ENCODE results near the gene MAP7D3. TPM values are rescaled to one million over a fixed set of nuclear protein-coding genes. Genes with fewer than 3 reads are reported as not detected.
A peak's percentile ranks its signal among the peaks of the same experiment; 100 is the strongest.

The MAP7D3 gene
- total RNA-seq, 8 experiments from 2014 or later: 2.9 to 22.9 (median 8.7) TPM

DNA sequence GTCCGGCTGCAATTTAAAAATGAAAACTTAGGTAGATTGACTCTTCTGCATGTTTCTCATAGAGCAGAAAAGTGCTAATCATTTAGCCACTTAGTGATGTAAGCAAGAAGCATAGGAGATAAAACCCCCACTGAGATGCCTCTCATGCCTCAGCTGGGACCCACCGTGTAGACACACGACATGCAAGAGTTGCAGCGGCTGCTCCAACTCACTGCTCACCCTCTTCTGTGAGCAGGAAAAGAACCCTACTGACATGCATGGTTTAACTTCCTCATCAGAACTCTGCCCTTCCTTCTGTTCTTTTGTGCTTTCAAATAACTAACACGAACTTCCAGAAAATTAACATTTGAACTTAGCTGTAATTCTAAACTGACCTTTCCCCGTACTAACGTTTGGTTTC is 41.0 kb downstream of the MAP7D3 start:
- no peak overlapping the region for H3K4me3 ChIP-seq
- 0 to 100% (median 66%) methylated on average over 1 to 7 of the region's 7 CpGs; no CpG with 5 or more reads in 4 of the 10 experiments for WGBS, 10 experiments
- ATAC-seq (replicated peaks in 6 of 8): no peak
- H3K27ac ChIP-seq: no peak overlapping the region
- in situ Hi-C loops (cut with MboI; ENCODE audit: low pct_unique_long_range_greater_than_20kb in 2 of 9, low sequenced_read_pairs in 9 of 9, unreplicated experiment in 9 of 9): loop anchor here in 1 of 9 experiments (25.0 kb wide), 1 partner anchor 173 kb away; no protein-coding TSS in a partner anchor
- H3K4me1 ChIP-seq (replicated peaks in 1 of 2): no peaks in the 10 kb centered on the region

DNA sequence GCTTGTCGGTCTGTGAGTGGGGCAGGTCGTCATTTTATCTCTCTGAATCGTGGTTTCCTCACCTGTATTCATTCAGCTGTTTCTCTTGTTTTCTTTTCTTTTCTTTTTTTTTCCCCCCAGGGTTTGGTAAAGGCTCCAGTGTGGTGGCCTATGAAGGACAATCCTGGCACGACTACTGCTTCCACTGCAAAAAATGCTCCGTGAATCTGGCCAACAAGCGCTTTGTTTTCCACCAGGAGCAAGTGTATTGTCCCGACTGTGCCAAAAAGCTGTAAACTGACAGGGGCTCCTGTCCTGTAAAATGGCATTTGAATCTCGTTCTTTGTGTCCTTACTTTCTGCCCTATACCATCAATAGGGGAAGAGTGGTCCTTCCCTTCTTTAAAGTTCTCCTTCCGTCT is 41.4 kb downstream of the MAP7D3 start:
- no peak for ATAC-seq (replicated peaks in 6 of 8)
- 31 to 100% (median 80%) methylated on average over 1 to 5 of the region's 9 CpGs; no CpG with 5 or more reads in 5 of the 10 experiments for WGBS, 10 experiments
- no peak overlapping the region for H3K27ac ChIP-seq
- H3K4me3 ChIP-seq: no peak overlapping the region
- in situ Hi-C loops (cut with MboI; ENCODE audit: low pct_unique_long_range_greater_than_20kb in 2 of 9, low sequenced_read_pairs in 9 of 9, unreplicated experiment in 9 of 9): loop anchor here in 1 of 9 experiments (25.0 kb wide), 1 partner anchor 172 kb away; no protein-coding TSS in a partner anchor
- H3K4me1 ChIP-seq (replicated peaks in 1 of 2): no peaks in the 10 kb centered on the region

DNA sequence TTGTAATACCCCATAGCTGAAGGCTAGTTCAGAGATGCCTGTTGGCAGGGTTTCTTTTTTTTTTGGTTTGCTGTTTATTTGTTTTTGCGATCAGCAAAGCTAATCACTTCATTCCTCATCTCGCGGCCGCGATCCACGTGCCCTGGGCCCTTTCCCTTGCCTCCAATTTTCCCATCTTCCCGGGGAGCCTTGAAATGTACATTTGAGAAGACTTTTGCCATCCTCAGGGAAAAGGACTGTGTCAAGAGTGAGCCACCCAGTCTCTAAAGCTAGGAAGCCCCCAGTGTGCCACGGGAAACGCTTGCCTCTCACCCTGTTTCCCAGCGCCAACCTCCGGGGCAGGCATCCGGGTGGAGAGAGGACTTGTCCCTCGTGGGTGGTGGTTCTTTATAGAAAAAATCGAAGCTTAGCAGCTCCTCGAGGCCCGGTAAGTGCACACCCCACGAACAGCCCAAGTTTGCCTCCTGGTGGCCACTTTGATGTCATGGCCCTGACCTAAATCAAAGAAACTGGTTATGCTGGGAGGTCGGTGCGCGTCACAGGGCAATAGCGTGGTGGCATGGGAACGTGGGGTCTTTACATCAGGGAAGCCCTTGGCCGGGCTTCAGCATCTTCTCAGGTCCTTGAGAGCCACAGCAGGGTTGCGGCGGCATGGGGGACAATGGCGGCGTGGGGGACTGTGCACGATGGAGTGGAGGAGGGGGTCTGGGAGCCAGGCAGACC is 42.0 kb downstream of the MAP7D3 start:
- no peak overlapping the region for H3K27ac ChIP-seq
- in situ Hi-C loops (cut with MboI; ENCODE audit: low pct_unique_long_range_greater_than_20kb in 2 of 9, low sequenced_read_pairs in 9 of 9, unreplicated experiment in 9 of 9): loop anchor here in 1 of 9 experiments (25.0 kb wide), 1 partner anchor 172 kb away; no protein-coding TSS in a partner anchor
- peak in 4 of 8 experiments; percentile 22 to 77 (median 62) for ATAC-seq (replicated peaks in 6 of 8)
- WGBS, 10 experiments: 0 to 57% methylated on average over 4 to 9 of the region's 28 CpGs; no CpG with 5 or more reads in 8 of the 10 experiments
- no peaks in the 10 kb centered on the region for H3K4me1 ChIP-seq (replicated peaks in 1 of 2)
- H3K4me3 ChIP-seq: no peak overlapping the region

DNA sequence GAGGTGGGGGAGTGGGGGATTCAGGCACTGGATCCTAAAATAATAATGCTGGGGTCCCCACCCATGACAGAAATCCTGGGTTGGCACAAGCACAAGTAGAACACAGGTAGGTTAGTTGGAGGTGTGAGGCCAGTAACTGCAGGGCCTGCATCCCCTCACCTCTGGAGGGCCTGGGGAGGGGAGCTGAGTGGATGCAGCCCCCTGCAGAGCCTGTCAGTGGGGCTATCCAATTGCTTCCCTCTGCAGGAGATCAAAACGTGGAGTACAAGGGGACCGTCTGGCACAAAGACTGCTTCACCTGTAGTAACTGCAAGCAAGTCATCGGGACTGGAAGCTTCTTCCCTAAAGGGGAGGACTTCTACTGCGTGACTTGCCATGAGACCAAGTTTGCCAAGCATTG is 43.7 kb downstream of the MAP7D3 start:
- H3K4me1 ChIP-seq (replicated peaks in 1 of 2): no peaks in the 10 kb centered on the region
- no peak overlapping the region for H3K27ac ChIP-seq
- no peak for ATAC-seq (replicated peaks in 6 of 8)
- no peak overlapping the region for H3K4me3 ChIP-seq
- in situ Hi-C loops (cut with MboI; ENCODE audit: low pct_unique_long_range_greater_than_20kb in 2 of 9, low sequenced_read_pairs in 9 of 9, unreplicated experiment in 9 of 9): loop anchor here in 1 of 9 experiments (25.0 kb wide), 1 partner anchor 170 kb away; no protein-coding TSS in a partner anchor
- WGBS, 10 experiments: 65 to 100% methylated on average over 2 to 3 of the region's 4 CpGs; no CpG with 5 or more reads in 8 of the 10 experiments

DNA sequence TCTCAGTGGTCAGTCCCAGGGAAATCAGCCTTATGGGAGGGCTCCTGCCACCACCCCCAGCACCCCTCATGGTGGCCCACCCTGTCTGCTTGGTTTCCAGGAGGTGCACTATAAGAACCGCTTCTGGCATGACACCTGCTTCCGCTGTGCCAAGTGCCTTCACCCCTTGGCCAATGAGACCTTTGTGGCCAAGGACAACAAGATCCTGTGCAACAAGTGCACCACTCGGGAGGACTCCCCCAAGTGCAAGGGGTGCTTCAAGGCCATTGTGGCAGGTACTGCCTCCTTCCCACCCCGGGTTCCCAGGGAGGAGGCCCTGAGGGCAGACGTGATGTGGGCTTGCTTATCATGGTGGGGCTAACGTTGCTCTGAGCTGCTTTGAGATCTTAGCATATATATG is 44.3 kb downstream of the MAP7D3 start:
- in situ Hi-C loops (cut with MboI; ENCODE audit: low pct_unique_long_range_greater_than_20kb in 2 of 9, low sequenced_read_pairs in 9 of 9, unreplicated experiment in 9 of 9): loop anchor here in 1 of 9 experiments (25.0 kb wide), 1 partner anchor 170 kb away; no protein-coding TSS in a partner anchor
- ATAC-seq (replicated peaks in 6 of 8): no peak
- WGBS, 10 experiments: no CpG with 5 or more reads among the region's 6 CpGs

DNA sequence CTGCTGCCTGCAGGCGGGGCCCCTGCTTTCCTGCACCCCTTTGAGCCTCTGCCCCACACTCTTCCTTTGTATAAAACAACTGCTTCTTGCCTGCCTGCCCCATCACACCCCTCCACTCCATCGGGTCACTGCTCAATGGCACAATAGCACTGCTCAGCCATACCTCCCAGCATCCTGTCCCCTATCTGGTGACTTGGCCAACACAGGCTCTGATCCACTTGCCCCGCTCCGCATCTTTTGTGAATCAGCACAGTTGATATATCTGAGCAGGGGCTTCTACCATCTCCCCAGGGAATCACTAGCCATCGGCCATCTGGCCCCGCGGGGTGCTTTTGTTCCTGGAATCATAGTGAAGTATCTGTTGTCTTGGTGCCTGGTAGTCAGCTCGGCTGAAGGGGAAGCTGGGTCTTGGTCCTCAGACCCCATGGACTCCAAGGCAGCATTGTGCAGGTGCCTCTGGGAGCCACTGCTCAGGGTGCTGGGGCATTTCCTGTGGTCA is 45.3 kb downstream of the MAP7D3 start:
- H3K4me3 ChIP-seq: no peak overlapping the region
- ATAC-seq (replicated peaks in 6 of 8): no peak
- WGBS, 10 experiments: 40 to 90% (median 70%) methylated on average over 2 of the region's 8 CpGs; no CpG with 5 or more reads in 7 of the 10 experiments
- H3K4me1 ChIP-seq (replicated peaks in 1 of 2): no peaks in the 10 kb centered on the region
- in situ Hi-C loops (cut with MboI; ENCODE audit: low pct_unique_long_range_greater_than_20kb in 2 of 9, low sequenced_read_pairs in 9 of 9, unreplicated experiment in 9 of 9): loop anchor here in 1 of 9 experiments (25.0 kb wide), 1 partner anchor 169 kb away; no protein-coding TSS in a partner anchor
- H3K27ac ChIP-seq: no peak overlapping the region

More for the DNA sequence above, 44.3 kb downstream of the MAP7D3 start:
- no peaks in the 10 kb centered on the region for H3K4me1 ChIP-seq (replicated peaks in 1 of 2)
- H3K4me3 ChIP-seq: no peak overlapping the region
- no peak overlapping the region for H3K27ac ChIP-seq

DNA sequence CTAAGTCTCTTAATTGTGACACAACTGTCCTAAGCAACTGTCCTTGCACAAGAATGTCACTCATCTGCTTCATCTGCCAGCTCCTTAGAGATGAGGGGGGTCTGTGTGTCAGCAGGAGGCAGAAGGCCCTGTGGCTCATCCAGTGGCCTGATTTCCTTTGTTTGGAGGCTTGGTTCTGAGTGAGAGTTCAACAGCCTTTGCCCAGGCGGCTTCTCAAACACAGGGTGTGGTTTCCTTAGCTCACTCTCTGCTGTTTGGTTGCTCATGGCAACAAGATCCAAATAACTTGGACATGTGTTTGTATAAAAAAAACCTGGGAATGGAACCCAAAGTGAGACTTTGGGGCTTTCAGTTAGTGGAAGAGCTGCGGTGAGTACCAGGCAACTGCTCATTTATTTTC is 46.6 kb downstream of the MAP7D3 start:
- ATAC-seq (replicated peaks in 6 of 8): peak in 4 of 8 experiments; percentile 67 to 88 (median 78)
- H3K4me3 ChIP-seq: no peak overlapping the region
- H3K27ac ChIP-seq: no peak overlapping the region
- 83 to 100% (median 83%) methylated on average over 1 of the region's 2 CpGs; no CpG with 5 or more reads in 7 of the 10 experiments for WGBS, 10 experiments
- in situ Hi-C loops (cut with MboI; ENCODE audit: low pct_unique_long_range_greater_than_20kb in 2 of 9, low sequenced_read_pairs in 9 of 9, unreplicated experiment in 9 of 9): loop anchor here in 1 of 9 experiments (25.0 kb wide), 1 partner anchor 167 kb away; no protein-coding TSS in a partner anchor
- no peaks in the 10 kb centered on the region for H3K4me1 ChIP-seq (replicated peaks in 1 of 2)

DNA sequence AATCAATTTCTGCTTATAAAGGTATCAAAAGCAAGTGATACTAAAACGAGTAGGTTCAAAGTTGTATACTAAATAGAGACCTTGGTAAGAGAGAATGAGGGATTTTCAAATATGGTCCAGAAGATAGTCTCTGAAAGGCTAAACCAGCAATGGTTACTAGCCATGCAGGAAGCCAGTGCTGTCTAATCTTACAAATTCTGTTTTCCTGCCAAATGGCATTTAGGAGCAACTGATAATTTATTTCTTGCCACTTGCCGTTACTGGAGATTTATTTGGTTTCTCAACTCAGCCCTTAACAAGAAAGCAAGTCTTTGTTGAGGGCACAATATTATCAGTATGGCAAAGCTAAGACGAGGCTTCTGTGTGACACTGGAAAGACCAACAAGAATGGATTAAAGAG is 47.2 kb downstream of the MAP7D3 start:
- no peak for ATAC-seq (replicated peaks in 6 of 8)
- whole genome bisulfite sequencing, 10 experiments: 0 to 90% (median 47%) methylated on average over 1 to 3 of the region's 3 CpGs; no CpG with 5 or more reads in 5 of the 10 experiments
- Histone ChIP-seq H3K4me1 (replicated peaks in 1 of 2) (no peaks in the 10 kb centered on the region), H3K27ac (no peak overlapping the region), H3K4me3 (no peak overlapping the region)
- in situ Hi-C loops (cut with MboI; ENCODE audit: low pct_unique_long_range_greater_than_20kb in 2 of 9, low sequenced_read_pairs in 9 of 9, unreplicated experiment in 9 of 9): loop anchor here in 1 of 9 experiments (25.0 kb wide), 1 partner anchor 167 kb away; no protein-coding TSS in a partner anchor

DNA sequence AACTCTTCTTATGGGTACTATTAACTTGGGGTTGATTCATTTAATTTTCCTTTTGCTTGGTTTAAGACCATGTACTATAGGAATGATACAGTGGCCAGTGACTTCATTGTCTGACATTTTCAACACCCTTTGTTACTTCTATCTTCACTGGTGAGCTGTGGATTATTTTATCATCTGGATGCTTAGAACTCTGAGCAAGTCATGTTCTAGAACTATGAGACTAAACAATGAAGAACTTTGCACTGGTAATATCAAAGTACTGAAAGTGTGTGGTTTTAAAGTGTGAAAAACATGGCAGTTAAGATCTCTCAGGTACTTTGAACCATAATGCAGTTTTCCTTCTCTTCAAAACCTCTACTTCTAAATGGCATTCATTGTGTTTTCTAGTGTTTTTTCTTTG is 47.8 kb downstream of the MAP7D3 start:
- Histone ChIP-seq H3K4me1 (replicated peaks in 1 of 2) (no peaks in the 10 kb centered on the region), H3K27ac (no peak overlapping the region), H3K4me3 (no peak overlapping the region)
- in situ Hi-C loops (cut with MboI; ENCODE audit: low pct_unique_long_range_greater_than_20kb in 2 of 9, low sequenced_read_pairs in 9 of 9, unreplicated experiment in 9 of 9): loop anchor here in 1 of 9 experiments (25.0 kb wide), 1 partner anchor 166 kb away; no protein-coding TSS in a partner anchor
- no peak for ATAC-seq (replicated peaks in 6 of 8)

DNA sequence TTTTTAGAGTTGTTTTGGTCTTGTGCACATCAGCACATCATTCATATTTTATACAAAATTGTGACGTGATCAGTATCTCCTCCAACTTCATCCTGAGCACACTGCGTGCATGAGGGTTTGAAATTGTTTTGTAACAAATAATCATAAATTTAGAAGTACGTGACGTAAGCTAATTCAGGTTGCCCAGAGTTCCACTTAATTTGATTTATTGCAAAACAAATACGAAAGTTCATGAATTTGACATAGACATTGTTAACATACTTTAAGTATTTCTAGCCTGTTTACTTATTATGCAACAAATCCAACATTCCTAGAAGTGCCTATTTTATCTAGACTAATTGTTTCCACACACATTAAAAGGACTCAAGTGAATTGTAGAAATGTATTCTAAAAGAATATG is 48.3 kb downstream of the MAP7D3 start:
- no peak overlapping the region for H3K4me3 ChIP-seq
- ATAC-seq (replicated peaks in 6 of 8): peak in 1 of 8 experiments; percentile 64
- no peak overlapping the region for H3K27ac ChIP-seq
- no peaks in the 10 kb centered on the region for H3K4me1 ChIP-seq (replicated peaks in 1 of 2)
- 0 to 100% (median 64%) methylated on average over 1 to 5 of the region's 5 CpGs; no CpG with 5 or more reads in 3 of the 10 experiments for WGBS, 10 experiments
- in situ Hi-C loops (cut with MboI; ENCODE audit: low pct_unique_long_range_greater_than_20kb in 2 of 9, low sequenced_read_pairs in 9 of 9, unreplicated experiment in 9 of 9): loop anchor here in 1 of 9 experiments (25.0 kb wide), 1 partner anchor 166 kb away; no protein-coding TSS in a partner anchor

DNA sequence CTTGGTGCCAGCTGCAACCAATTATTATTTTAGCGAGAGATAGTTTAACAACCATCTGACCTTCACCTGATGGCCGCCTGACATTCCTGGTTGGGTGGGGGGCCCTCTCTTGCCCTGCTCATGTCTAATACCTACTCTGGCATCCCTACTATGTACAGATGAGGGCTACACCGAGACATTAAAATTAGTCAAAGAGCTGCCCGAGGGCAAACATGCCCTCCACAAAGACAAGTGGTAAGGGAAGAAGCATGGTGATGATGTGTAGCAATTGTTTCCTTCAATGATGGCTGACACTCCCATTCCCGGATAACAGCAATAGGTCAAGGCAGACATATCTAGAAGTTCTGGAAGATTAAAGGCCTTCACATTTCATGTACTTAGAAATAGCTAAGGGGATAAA is 49.6 kb downstream of the MAP7D3 start:
- Histone ChIP-seq H3K27ac (no peak overlapping the region), H3K4me3 (no peak overlapping the region), H3K4me1 (replicated peaks in 1 of 2) (no peaks in the 10 kb centered on the region)
- ATAC-seq (replicated peaks in 6 of 8): no peak
- in situ Hi-C loops (cut with MboI; ENCODE audit: low pct_unique_long_range_greater_than_20kb in 2 of 9, low sequenced_read_pairs in 9 of 9, unreplicated experiment in 9 of 9): loop anchor here in 1 of 9 experiments (25.0 kb wide), 1 partner anchor 164 kb away; no protein-coding TSS in a partner anchor
- WGBS, 10 experiments: 47 to 95% (median 55%) methylated on average over 2 to 3 of the region's 5 CpGs; no CpG with 5 or more reads in 7 of the 10 experiments

DNA sequence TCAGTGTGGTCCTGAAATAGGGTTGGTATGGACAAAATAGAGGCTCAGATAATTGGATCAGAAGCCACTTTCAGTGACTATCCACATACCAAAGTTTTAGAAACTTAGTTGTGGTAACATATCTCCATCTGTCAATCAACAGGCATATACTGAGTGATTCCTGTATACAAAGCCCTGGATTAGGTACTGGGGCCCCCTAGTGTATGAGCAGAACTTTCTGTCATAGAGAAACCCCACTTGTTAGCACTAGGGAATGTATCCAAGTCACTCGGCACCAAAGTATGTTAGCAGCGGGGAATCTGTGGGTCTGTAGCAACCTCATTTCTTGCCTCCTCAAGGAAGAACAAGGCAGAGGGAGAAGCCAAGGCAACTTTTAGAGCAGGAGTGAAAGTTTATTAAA is 50.7 kb downstream of the MAP7D3 start:
- WGBS, 10 experiments: 73% methylated on average over 2 of the region's 2 CpGs; no CpG with 5 or more reads in 9 of the 10 experiments
- in situ Hi-C loops (cut with MboI; ENCODE audit: low pct_unique_long_range_greater_than_20kb in 2 of 9, low sequenced_read_pairs in 9 of 9, unreplicated experiment in 9 of 9): loop anchor here in 1 of 9 experiments (25.0 kb wide), 1 partner anchor 163 kb away; no protein-coding TSS in a partner anchor
- no peak overlapping the region for H3K27ac ChIP-seq
- no peak for ATAC-seq (replicated peaks in 6 of 8)
- no peaks in the 10 kb centered on the region for H3K4me1 ChIP-seq (replicated peaks in 1 of 2)
- no peak overlapping the region for H3K4me3 ChIP-seq

DNA sequence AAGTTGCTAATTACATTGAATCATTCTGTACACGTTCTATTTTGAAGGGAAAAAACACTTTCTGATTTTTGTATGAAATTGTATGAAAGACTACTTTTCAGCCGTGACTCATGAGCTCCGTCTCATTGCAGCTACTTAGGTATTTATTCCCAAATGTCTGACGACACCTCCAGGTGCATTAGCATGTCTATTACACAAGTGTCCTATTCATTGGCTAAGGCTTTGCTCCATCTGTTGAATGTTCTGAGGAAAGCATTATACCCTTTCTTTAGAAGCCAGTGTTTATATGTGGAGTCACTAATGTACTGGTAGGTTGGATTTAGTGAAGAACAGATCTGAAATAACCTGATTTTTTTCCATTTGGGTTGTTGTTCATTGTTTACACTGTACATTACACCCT is 51.8 kb downstream of the MAP7D3 start:
- in situ Hi-C loops (cut with MboI; ENCODE audit: low pct_unique_long_range_greater_than_20kb in 2 of 9, low sequenced_read_pairs in 9 of 9, unreplicated experiment in 9 of 9): no loop called here
- Histone ChIP-seq H3K4me1 (replicated peaks in 1 of 2) (no peaks in the 10 kb centered on the region), H3K27ac (no peak overlapping the region), H3K4me3 (no peak overlapping the region)
- ATAC-seq (replicated peaks in 6 of 8): peak in 1 of 8 experiments; percentile 41
- 17 to 86% (median 45%) methylated on average over 1 to 4 of the region's 4 CpGs; no CpG with 5 or more reads in 6 of the 10 experiments for WGBS, 10 experiments

Data from motor neuron (in vitro differentiated cells).